ENCODE measurements around the gene BCL2L15.
"Not testable (repeated sequence)": the region's sequence is repeated elsewhere in the genome, so short reads cannot be mapped to it uniquely, and the experiment has no call there.

BCL2L15 gene

DNA sequence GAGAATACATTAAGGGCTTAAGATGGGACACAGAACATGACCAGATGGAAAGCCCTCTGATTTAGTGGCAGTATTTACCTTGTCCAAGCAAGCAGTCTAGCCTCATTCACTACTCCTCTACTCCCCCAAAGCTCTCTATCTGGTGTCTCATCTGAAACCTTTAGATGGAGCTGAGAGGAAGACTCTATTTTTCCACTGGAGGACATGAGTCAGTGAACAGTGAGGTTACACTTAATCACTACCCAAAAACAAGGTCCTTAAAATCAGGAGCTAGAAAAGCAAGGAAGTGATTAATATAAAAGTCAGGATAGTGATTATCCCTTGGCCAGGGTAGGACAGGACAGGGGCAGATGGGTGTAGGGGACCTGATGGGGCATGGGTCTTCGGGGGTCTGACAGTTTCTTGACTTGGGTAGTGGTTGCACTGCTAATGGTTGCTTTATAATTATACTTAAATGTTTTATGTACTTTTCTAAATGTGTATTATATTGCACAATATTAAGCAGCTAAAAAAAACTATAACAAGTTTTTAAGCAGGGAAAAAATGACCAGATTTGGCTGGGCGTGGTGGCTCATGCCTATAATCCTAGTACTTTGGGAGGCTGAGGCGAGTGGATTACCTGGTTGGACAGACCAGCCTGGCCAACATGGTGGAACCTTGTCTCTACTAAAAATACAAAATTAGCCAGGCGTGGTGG lies 18.8 kb downstream of the BCL2L15 start:
- DNase-seq: peak; percentile 46

DNA sequence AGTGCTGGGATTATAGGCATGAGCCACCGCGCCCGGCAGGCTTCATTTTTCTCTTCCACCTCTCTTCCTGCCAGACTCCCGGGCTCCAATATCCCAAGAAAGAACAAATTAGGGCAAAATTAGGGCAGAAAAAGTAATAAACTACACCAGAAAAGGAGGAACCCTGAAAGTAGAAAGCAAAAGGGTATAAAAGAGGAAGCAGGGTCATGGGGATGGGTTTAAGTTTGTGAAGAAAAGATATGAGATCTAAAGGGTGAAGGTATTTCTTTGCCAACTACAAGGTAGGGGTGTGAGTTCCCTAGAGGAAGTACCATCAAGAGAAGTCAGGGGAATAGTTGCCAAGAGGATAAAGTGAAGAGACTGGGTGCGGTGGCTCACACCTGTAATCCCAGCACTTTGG lies 25.7 kb downstream of the BCL2L15 start:
- no peak for DNase-seq

- DNase-seq: peak; percentile 83
These were observed 26.5 kb downstream of the BCL2L15 start for GRCh38 chr1:113860891-113861290.

- DNase-seq: no peak
These were observed 27.8 kb downstream of the BCL2L15 start for GRCh38 chr1:113859478-113860175.

GRCh38 chr1:113858982-113859381 lies 28.4 kb downstream of the BCL2L15 start:
- DNase-seq: no peak

- DNase-seq: no peak
These were observed 29.0 kb downstream of the BCL2L15 start for GRCh38 chr1:113858418-113858817.

DNA sequence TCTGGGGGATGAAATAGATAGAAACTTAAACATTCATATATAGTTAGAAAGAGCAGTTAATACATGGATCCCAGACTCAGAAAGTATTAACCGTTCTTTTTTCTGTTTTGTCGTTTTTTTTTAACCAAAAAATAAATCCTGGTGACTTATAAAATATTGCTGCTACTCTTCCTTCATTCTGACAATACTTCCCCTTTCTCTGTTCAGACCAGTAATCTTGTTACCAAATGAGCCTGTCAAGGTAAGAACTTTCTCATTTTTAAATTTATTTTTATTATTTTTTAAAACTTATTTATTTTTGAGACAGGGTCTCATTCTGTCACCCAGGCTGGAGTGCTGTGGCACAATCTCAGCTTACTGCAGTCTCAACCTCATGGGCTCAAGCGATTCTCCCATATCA lies 29.6 kb downstream of the BCL2L15 start:
- no peak for DNase-seq

- no peak for DNase-seq
These were observed 31.0 kb downstream of the BCL2L15 start for GRCh38 chr1:113856401-113856790.

- DNase-seq: no peak
These were observed 31.6 kb downstream of the BCL2L15 start for GRCh38 chr1:113855630-113856400.

DNA sequence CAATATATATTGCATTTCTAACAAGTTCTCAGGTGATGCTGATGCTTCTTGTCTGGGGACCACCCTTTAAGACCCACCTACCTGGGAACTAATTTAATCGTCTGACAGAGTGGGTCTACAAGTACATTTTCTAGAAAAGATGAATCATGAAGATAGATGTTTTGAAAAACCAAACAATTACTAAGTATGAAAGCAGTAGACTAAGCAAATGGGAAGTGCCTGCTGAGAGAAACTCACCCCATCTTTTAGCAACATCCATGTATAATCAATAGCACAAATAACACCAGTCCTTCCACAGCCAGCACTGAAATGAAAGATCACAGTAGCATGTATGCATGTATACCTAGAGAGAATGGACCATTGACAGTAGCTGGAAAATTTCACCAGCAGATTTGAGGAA lies 33.1 kb downstream of the BCL2L15 start:
- DNase-seq: no peak

- not testable (repeated sequence) for DNase-seq
These were observed 34.7 kb downstream of the BCL2L15 start for GRCh38 chr1:113852694-113853093.

- no peak for DNase-seq
These were observed 37.1 kb downstream of the BCL2L15 start for GRCh38 chr1:113850127-113850796.

DNA sequence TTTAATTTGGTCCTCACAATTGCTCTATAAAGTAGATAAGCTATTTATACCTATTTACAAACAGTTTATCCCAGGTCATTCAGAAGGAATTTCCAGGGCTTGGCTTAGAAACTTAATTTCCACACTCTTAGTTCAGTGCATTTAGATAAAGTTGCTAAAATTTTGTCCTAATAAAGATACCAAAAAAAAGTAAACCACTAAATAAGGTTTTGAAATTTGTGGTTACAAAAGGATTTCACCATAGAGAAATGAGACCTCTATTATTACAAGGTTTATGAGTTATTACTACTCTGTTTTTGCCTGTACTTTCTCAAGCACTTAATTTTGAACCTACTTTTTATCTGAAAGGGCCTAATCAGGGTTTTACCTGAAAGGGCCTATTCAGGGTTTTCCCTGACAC lies 38.3 kb downstream of the BCL2L15 start:
- DNase-seq: no peak

DNA sequence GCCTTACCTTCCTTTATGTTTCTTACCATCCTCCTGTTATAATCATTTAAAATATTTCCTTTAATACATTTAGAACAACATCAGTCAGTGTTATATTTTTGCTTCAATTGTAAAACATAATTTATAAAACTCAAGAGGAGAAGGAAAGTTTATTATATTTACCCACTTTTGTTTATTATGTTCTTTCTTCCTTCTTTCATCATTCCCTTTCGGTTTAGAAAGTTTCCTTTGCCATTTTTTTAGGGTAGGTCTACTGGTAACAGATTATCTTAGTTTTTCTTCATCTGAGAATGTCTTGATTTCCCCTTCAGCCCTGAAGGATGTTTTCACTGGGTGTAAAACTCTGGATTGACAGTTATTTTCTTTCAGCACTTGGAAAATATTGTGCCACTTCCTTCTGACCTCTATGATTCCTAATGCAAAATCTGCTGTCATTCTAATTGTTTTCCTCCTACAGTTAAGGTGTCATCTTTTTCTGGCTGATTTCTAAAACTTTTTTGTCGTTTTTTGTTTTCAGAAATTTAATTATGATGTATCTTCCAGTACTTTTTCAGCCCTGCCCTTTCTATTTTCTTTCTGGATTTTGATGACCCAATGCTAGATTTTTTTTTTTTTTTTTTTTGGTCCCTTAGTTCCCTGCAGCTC lies 40.9 kb downstream of the BCL2L15 start:
- DNase-seq: no peak

GRCh38 chr1:113836534-113836933 lies 50.8 kb downstream of the BCL2L15 start:
- DNase-seq: no peak

GRCh38 chr1:113835686-113836290 lies 51.6 kb downstream of the BCL2L15 start:
- peak; percentile 61 for DNase-seq

DNA sequence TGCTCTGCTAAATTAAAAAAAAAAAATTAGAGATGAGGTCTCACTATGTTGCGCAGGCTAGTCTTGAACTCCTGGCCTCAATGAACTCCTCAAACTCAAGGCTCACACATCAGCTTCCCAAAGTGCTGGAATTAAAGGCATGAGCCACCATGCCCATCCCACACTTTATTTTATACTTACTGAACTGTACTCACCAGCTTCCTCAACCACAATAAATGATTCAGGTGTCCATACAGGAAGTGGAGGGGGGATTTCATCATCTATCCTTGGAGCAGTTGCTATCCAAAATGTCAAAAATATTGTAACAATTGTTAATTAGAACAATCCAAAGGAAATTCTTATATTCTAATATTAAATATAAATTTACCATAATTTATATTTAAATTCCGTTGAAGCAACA lies 52.7 kb downstream of the BCL2L15 start:
- peak; percentile 22 for DNase-seq

Measured in fibroblast of upper back skin (primary cell).